Effector memory CD4-positive, alpha-beta T cell (primary cell): ENCODE data around the gene LTBP1.
"Not testable (repeated sequence)": the region's sequence is repeated elsewhere in the genome, so short reads cannot be mapped to it uniquely, and the experiment has no call there.

Experiments
- DNase-seq, 3 donors: peaks; one replicate each; pipeline ENCODE4 v3.0.0-alpha.2; 2020
- H3K27ac ChIP-seq: 2 replicates; pipeline ENCODE4 v1.7.0; 2013; ENCODE audit warnings: mild to moderate bottlenecking, low read length, moderate library complexity; ENCODE audit not compliant: insufficient read depth, poor library complexity, severe bottlenecking
- H3K27me3 ChIP-seq: replicated peaks from 2 replicates; pipeline ENCODE4 v1.7.0; 2013; ENCODE audit warnings: mild to moderate bottlenecking, low read length; ENCODE audit not compliant: insufficient read depth, control insufficient read depth, poor library complexity, severe bottlenecking
- H3K36me3 ChIP-seq: 2 replicates; pipeline ENCODE4 v1.7.0; 2013; ENCODE audit warnings: mild to moderate bottlenecking, low read length, moderate library complexity; ENCODE audit not compliant: control insufficient read depth, insufficient read depth
- H3K4me1 ChIP-seq: 2 replicates; pipeline ENCODE4 v1.7.0; 2013; ENCODE audit warnings: low read length, mild to moderate bottlenecking; ENCODE audit not compliant: control insufficient read depth, insufficient read depth, poor library complexity, severe bottlenecking
- H3K4me3 ChIP-seq: 2 replicates; pipeline ENCODE4 v1.7.0; 2013; ENCODE audit warnings: low read length, low read depth, mild to moderate bottlenecking; ENCODE audit not compliant: insufficient read depth, poor library complexity, severe bottlenecking
- H3K9me3 ChIP-seq: 2 replicates; pipeline ENCODE4 v1.7.0; 2013; ENCODE audit warnings: mild to moderate bottlenecking, low read length, moderate library complexity; ENCODE audit not compliant: control insufficient read depth

LTBP1 gene

GRCh38 chr2:32960238-32960637 is 13.5 kb downstream of the LTBP1 start:
- no peak overlapping the region for H3K27ac ChIP-seq
- no peaks in the 10 kb centered on the region for H3K9me3 ChIP-seq
- H3K4me1 ChIP-seq: no peaks in the 10 kb centered on the region
- no peak overlapping the region for H3K4me3 ChIP-seq
- no peaks in the 10 kb centered on the region for H3K27me3 ChIP-seq
- DNase-seq: no peak
- no peaks in the 10 kb centered on the region for H3K36me3 ChIP-seq

DNA sequence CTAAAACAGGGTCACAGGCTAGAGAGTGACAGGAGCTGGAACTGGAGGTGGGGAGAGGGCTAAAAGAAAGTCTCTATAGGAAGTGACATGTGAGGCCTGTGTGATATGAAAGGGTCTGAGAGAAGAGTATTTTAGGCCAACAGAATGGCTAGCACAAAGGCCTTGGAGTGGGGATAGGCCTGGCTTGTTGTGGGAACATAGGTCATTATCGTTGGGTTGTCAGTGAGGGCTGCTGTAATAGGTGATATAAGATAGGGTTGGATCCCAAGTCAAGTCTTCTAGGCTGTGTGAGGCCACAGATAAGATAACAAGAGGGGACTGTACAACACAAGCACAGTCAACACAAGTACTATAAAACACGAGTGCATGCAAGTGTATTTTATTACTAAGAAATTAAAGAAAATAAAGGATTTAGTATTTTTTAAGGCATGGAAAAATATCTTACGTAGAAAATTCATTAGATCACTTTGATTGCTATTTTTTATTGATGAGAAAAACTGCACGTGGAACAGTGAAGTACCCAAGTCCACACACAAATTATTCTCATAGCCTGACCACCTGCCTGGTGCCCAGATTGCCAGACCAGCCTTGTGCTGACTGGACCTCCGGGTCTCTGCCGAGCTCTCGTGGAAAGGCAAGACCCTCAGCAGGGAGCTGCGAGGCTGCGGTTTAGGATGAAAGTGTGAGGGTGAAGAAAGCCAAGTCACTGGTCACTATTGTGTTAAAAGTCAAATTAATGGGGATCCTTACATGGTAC is 14.1 kb downstream of the LTBP1 start:
- H3K4me1 ChIP-seq: no peaks in the 10 kb centered on the region
- H3K9me3 ChIP-seq: no peaks in the 10 kb centered on the region
- no peaks in the 10 kb centered on the region for H3K27me3 ChIP-seq
- no peak overlapping the region for H3K4me3 ChIP-seq
- no peaks in the 10 kb centered on the region for H3K36me3 ChIP-seq
- H3K27ac ChIP-seq: no peak overlapping the region
- DNase-seq: no peak

DNA sequence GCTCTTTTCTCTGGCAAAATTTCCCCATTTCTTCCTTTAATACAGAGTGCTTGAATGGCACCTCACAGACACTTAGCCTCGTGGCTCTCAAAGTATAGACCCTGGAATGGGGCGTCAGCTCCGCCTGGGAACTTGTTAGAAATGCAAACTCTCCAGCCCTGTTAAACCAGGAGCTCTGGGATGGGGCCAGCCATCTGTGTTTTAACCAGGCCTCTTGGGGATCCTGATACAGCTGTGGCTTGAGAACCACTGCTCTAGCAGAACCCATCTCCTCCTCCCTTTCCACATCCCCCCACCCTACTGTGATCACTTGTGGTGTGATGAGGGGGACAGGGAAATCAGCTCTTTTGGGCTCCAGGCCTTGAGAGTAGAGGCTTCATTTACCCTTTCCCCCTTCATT is 15.9 kb downstream of the LTBP1 start:
- H3K4me3 ChIP-seq: no peak overlapping the region
- H3K27ac ChIP-seq: no peak overlapping the region
- no peaks in the 10 kb centered on the region for H3K27me3 ChIP-seq
- H3K9me3 ChIP-seq: no peaks in the 10 kb centered on the region
- no peak for DNase-seq
- no peaks in the 10 kb centered on the region for H3K4me1 ChIP-seq
- H3K36me3 ChIP-seq: no peaks in the 10 kb centered on the region

DNA sequence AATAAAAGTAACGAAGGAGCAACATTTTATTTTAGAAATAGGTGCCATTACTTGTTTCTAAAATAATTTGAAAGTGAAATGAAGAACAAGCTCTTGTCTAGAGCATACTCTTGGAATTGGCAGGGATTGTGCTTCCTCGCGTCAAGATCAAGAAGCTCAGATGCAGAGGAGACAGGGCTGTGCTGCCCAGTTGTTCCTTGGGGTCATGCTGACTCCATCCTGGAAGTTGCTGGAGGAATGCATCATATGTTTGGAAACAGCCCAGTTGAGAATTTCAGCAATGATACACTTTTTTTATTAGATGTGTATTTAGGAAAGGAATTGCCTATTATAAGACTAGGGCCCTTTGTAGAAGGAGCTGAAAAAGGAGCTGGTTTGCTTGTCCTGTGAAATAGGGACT is 17.2 kb downstream of the LTBP1 start:
- no peak for DNase-seq
- no peaks in the 10 kb centered on the region for H3K27me3 ChIP-seq
- no peaks in the 10 kb centered on the region for H3K36me3 ChIP-seq
- H3K9me3 ChIP-seq: no peaks in the 10 kb centered on the region
- no peaks in the 10 kb centered on the region for H3K4me1 ChIP-seq
- no peak overlapping the region for H3K27ac ChIP-seq
- H3K4me3 ChIP-seq: no peak overlapping the region

DNA sequence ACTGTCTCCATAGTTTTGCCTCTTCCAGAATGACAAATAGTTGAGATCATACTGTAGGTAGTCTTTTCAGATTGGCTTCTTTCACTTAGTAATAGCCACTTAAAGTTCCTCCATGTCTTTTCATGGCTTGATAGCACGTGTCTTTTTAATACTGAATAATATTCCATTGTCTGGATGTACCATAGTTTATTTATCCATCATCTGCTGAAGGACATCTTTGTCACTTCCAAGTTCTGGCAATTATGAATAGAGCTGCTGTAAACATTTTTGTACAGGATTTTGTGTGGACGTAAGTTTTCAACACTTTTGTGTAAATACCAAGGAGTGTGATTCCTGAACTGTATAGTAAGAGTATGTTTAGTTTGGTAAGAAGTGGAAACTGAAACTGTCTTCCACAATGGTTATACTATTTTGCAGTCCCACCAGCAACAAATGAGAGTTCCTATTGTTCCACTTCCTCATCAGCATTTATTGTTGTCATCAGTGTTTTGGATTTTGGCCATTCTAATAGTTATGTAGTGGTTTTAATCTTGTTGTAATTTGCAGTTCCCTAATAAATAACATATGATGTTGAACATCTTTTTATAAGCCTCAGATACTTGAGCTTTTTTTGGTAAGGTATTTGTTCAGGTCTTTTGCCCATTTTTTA is 18.9 kb downstream of the LTBP1 start:
- Histone ChIP-seq H3K9me3 (no peaks in the 10 kb centered on the region), H3K4me3 (no peak overlapping the region), H3K4me1 (no peaks in the 10 kb centered on the region), H3K27ac (no peak overlapping the region), H3K27me3 (no peaks in the 10 kb centered on the region), H3K36me3 (no peaks in the 10 kb centered on the region)
- no peak for DNase-seq

DNA sequence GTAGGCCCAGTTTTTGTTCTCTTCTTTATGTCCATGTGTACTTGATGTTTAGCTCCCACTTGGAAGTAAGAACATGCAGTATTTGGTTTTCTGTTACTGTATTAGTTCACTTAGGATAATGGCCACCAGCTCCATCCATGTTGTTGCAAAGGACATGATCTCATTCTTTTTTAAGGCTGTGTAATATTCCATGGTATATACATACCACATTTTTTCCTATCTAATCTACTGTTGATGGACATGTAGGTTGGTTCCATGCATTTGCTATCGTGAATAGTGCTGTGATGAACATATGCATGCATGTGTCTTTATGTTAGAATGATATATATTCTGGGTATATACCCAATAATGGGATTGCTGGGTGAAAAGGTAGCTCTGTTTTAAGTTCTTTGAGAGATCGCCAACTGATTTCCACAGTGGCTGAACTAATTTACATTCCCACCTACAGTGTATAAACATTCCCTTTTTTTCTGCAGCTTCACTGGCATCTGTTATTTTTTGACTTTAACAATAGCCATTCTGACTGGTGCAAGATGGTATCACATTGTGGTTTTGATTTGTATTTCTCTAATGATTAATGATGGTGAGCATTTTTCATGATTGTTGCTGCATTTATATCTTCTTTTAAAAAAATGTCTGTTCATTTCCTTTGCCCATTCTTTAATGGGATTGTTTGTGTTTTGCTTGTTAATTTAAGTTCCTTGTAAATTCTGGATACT is 22.9 kb downstream of the LTBP1 start:
- H3K9me3 ChIP-seq: no peaks in the 10 kb centered on the region

DNA sequence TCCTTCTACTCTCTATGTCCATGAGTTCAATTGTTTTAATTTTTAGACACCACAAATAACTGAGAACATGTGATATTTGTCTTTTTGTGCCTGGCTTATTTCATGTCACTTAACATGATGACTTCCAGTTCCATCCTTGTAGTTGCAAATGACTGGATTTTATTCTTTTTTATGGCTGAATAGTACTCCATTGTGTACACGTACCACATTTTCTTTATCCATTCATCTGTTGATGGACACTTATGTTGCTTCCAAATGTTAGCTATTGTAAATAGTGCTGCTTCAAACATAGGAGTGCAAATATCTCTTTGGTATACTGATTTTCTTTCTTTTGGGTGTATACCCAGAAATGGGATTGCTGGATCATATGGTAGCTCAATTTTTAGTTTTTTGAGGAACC is 27.0 kb downstream of the LTBP1 start:
- H3K27ac ChIP-seq, H3K4me3 ChIP-seq, H3K9me3 ChIP-seq, DNase-seq, H3K36me3 ChIP-seq, H3K4me1 ChIP-seq, H3K27me3 ChIP-seq: not testable (repeated sequence)

More for the DNA sequence above, 22.9 kb downstream of the LTBP1 start:
- Histone ChIP-seq H3K27me3 (no peaks in the 10 kb centered on the region), H3K27ac (no peak overlapping the region), H3K36me3 (no peaks in the 10 kb centered on the region), H3K4me3 (no peak overlapping the region), H3K4me1 (no peaks in the 10 kb centered on the region)
- DNase-seq: no peak

GRCh38 chr2:32976409-32977063 is 29.8 kb downstream of the LTBP1 start:
- no peak overlapping the region for H3K4me3 ChIP-seq
- H3K9me3 ChIP-seq: no peaks in the 10 kb centered on the region
- H3K27me3 ChIP-seq: no peaks in the 10 kb centered on the region
- no peak for DNase-seq
- no peak overlapping the region for H3K27ac ChIP-seq
- H3K4me1 ChIP-seq: no peaks in the 10 kb centered on the region
- H3K36me3 ChIP-seq: no peaks in the 10 kb centered on the region

- H3K27ac ChIP-seq: no peak overlapping the region
- H3K27me3 ChIP-seq: no peaks in the 10 kb centered on the region
- H3K4me3 ChIP-seq: no peak overlapping the region
- DNase-seq: no peak
- H3K36me3 ChIP-seq: no peaks in the 10 kb centered on the region
- H3K9me3 ChIP-seq: no peaks in the 10 kb centered on the region
- no peaks in the 10 kb centered on the region for H3K4me1 ChIP-seq
These were observed 30.5 kb downstream of the LTBP1 start for GRCh38 chr2:32977228-32977758.
